Gastroesophageal sphincter (tissue), 4 donors: ENCODE measurements around the gene WNT9A. TPM values are rescaled to one million over a fixed set of nuclear protein-coding genes. Genes with fewer than 3 reads are reported as not detected.

Source experiments
- ATAC-seq: fragments of 150-250 bp; one replicate; pipeline ENCODE4 v1.9.1; 2016; ENCODE audit warnings: mild to moderate bottlenecking, moderate library complexity
- H3K27ac ChIP-seq, 4 donors: fragments of 200-600 bp; sonication (generic) in 3 of 4; 1 replicate in 3 of 4; 2 replicates in 1 of 4; pipeline ENCODE4 v1.5.1; 2016 to 2019
- H3K27me3 ChIP-seq: fragments of 200-600 bp; sonication (generic); one replicate; pipeline ENCODE4 v1.5.1; 2019
- H3K36me3 ChIP-seq, 2 donors: fragments of 200-600 bp; sonication (generic); one replicate each; pipeline ENCODE4 v1.5.1; 2019; ENCODE audit warnings: control low read depth in 1 of 2
- H3K4me1 ChIP-seq, 3 donors: fragments of 200-600 bp; sonication (generic); 1 replicate in 2 of 3; 2 replicates in 1 of 3; pipeline ENCODE4 v1.5.1; 2016 to 2019; ENCODE audit warnings: control low read depth in 2 of 3
- H3K4me3 ChIP-seq, 2 donors: fragments of 200-600 bp; sonication (generic); one replicate each; pipeline ENCODE4 v1.5.1; 2019; ENCODE audit warnings: mild to moderate bottlenecking in 1 of 2, moderate library complexity in 1 of 2
- H3K9me3 ChIP-seq, 3 donors: fragments of 200-600 bp; sonication (generic); one replicate each; pipeline ENCODE4 v1.5.1; 2017 to 2019; ENCODE audit warnings: control low read depth in 2 of 3
- EP300 ChIP-seq: sonication (generic); formaldehyde crosslinking; IDR thresholded peaks from one replicate; pipeline ENCODE4 v1.6.1; 2017; ENCODE audit warnings: antibody characterized with exemption, mild to moderate bottlenecking
- POLR2A ChIP-seq, 2 donors: fragments of 450-650 bp; IDR thresholded peaks; one replicate each; pipeline ENCODE4 v1.6.1; 2017; ENCODE audit warnings: antibody characterized with exemption in 2 of 2, mild to moderate bottlenecking in 2 of 2, moderate library complexity in 1 of 2
- POLR2AphosphoS5 ChIP-seq: sonication (generic); formaldehyde crosslinking; IDR thresholded peaks from one replicate; pipeline ENCODE4 v1.6.1; 2017; ENCODE audit warnings: antibody characterized with exemption
- WGBS, 2 donors: methylation state at CpG; one replicate each; pipeline ENCODE4 v1.1.5; 2018; ENCODE audit warnings: low coverage in 1 of 2; 5-methylcytosine and 5-hydroxymethylcytosine counted together
- total RNA-seq, 4 donors: library from RNA; depleted of rRNA; stranded (reverse); fragments of >200 nt; gene quantifications; one replicate each; pipeline ENCODE4 v1.1.0, GENCODE V29; 2016
- TF ChIP-seq, protein P1 (sequence below), 4 experiments: fragments of 200-600 bp in 2 of 4; fragments of 450-650 bp in 2 of 4; sonication (generic) in 1 of 4; IDR thresholded peaks; one replicate each; pipeline ENCODE4 v1.5.1; 2017 to 2019; ENCODE audit warnings: antibody characterized with exemption in 4 of 4, mild to moderate bottlenecking in 2 of 4, moderate library complexity in 2 of 4

The WNT9A gene
- total RNA-seq, 4 donors from 2014 or later, result 5.4 to 14.0 (median 6.6) TPM

DNA sequence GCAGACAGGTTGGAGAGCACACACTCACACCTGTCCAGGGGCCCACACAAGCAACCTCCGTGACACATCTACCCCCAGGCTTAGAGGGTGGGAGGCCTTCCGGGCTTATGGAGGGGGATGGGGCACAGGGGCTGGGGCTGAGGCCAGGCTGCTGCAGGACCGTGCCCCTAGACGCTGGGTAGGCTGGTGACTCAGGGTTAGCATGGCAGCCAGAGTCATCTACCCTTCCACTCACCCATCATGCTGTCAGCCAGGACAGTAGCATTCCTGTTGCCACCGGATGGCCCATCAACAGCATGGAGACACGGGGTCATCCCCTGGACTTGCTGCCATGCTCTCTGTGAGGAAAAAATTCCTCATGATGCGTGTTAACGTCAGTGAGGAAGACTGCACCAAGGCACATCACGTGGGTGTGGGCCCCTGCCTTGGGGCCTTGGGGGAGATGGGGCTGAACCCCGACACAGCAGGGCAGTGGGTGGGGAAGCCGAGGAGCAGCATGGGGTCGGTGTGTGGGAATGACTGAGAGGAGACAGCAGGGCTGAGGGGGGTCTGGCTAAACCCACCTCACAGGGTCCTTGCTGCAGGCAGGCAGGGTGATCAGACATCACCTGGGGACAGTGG is 52.8 kb downstream of the WNT9A start:
- ATAC-seq, result no peak
- Histone ChIP-seq H3K4me1 (peaks cover 0 to 8% (median 0%) of the 10 kb centered on the region in 3 donors), H3K27me3 (no peaks in the 10 kb centered on the region), H3K36me3 (no peaks in the 10 kb centered on the region), H3K9me3 (no peaks in the 10 kb centered on the region), H3K4me3 (no peak overlapping the region), H3K27ac (no peak overlapping the region)
- WGBS, 2 donors, result 93% methylated on average over 4 of the region's 12 CpGs; no CpG with 5 or more reads in 1 of the 2 donors
- TF ChIP-seq EP300 (no peak), POLR2A (IDR thresholded peaks at IDR 0.05) (no peak), POLR2AphosphoS5 (no peak)
- TF ChIP-seq, protein P1, sequence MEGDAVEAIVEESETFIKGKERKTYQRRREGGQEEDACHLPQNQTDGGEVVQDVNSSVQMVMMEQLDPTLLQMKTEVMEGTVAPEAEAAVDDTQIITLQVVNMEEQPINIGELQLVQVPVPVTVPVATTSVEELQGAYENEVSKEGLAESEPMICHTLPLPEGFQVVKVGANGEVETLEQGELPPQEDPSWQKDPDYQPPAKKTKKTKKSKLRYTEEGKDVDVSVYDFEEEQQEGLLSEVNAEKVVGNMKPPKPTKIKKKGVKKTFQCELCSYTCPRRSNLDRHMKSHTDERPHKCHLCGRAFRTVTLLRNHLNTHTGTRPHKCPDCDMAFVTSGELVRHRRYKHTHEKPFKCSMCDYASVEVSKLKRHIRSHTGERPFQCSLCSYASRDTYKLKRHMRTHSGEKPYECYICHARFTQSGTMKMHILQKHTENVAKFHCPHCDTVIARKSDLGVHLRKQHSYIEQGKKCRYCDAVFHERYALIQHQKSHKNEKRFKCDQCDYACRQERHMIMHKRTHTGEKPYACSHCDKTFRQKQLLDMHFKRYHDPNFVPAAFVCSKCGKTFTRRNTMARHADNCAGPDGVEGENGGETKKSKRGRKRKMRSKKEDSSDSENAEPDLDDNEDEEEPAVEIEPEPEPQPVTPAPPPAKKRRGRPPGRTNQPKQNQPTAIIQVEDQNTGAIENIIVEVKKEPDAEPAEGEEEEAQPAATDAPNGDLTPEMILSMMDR (IDR thresholded peaks at IDR 0.05), result no peak

DNA sequence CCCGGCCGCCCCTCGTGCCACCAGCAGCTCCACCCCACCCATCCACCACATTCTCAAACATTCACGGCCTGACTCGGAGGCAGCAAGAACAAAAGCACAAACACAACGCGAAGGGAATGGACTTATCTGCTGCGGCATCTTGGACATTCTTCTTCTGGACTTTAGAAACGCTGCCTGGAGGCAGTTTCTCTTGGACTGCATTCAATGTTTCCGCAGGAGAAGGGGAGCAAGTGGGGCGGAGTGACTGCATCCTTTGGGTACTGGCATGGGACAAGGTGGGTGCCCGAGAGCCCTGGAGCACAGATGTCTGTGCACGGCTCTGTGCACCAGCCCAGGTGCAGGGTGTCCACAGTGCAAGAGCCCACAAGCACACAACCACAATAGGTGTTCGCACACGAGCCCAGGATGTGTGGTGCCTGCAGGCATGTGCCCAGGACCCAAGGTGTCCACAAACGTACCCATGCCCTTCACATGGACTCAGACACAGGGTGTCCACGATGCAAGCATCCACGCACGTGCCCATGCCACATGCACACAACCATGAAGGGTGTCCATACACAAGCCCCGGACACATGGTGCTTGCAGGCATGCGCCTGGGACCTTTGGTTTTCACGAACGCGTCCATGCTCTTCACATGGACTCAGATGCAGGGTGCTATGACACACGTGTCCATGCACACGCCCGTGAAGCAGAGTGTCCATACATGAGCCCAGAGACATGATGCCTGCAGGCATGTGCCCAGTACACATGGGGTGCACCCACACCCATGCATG is 53.6 kb downstream of the WNT9A start:
- no peak for ATAC-seq
- peaks cover 0 to 8% (median 0%) of the 10 kb centered on the region in 3 donors for H3K4me1 ChIP-seq
- no peak overlapping the region for H3K4me3 ChIP-seq
- H3K27ac ChIP-seq, result no peak overlapping the region
- no peaks in the 10 kb centered on the region for H3K36me3 ChIP-seq
- H3K9me3 ChIP-seq, result no peaks in the 10 kb centered on the region
- H3K27me3 ChIP-seq, result no peaks in the 10 kb centered on the region
- 70 to 87% methylated on average over 6 to 10 of the region's 27 CpGs for WGBS, 2 donors
- TF ChIP-seq, protein P1 (IDR thresholded peaks at IDR 0.05), result no peak
- TF ChIP-seq POLR2AphosphoS5 (no peak), EP300 (no peak), POLR2A (IDR thresholded peaks at IDR 0.05) (no peak)

DNA sequence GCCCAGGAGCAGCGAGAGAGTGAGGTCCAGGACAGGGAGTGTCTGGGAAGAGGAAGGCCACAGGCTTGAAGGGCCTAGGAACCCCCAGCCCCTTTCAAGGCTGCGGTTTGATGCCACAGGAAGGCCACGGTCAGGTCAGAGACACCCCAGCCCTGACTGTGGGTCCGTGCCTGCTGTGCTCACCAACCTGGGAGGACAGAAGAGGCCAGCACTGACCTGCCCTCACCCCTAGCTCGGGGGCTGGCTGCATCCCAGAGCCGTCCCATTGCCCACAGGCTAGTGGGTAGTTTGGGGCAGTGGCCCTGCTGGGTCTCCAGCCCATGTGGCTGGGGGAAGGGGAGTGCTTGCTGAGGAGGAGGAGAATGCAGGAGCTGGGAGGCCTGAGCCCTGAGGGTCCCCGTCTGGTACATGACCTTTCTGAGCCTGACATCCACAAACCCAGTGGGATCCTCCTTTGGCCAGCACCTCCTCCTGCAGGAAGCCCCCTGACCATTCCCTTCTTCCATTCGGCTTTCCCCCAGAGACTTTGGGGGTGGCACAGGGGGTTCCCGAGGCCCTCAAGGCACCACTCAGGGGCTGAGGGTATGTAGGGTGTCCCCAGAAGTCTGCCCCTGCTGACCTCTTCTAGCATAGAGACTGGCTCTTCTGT is 54.3 kb downstream of the WNT9A start:
- no peak for TF ChIP-seq EP300
- TF ChIP-seq, protein P1 (IDR thresholded peaks at IDR 0.05), result no peak
- TF ChIP-seq POLR2A (IDR thresholded peaks at IDR 0.05), result no peak
- no peak for TF ChIP-seq POLR2AphosphoS5
- peaks cover 0 to 8% (median 0%) of the 10 kb centered on the region in 3 donors for H3K4me1 ChIP-seq
- no peaks in the 10 kb centered on the region for H3K27me3 ChIP-seq
- no peak for ATAC-seq
- H3K4me3 ChIP-seq, result no peak overlapping the region
- H3K36me3 ChIP-seq, result no peaks in the 10 kb centered on the region
- WGBS, 2 donors, result 88% methylated on average over 3 of the region's 9 CpGs; no CpG with 5 or more reads in 1 of the 2 donors
- no peaks in the 10 kb centered on the region for H3K9me3 ChIP-seq
- H3K27ac ChIP-seq, result no peak overlapping the region

DNA sequence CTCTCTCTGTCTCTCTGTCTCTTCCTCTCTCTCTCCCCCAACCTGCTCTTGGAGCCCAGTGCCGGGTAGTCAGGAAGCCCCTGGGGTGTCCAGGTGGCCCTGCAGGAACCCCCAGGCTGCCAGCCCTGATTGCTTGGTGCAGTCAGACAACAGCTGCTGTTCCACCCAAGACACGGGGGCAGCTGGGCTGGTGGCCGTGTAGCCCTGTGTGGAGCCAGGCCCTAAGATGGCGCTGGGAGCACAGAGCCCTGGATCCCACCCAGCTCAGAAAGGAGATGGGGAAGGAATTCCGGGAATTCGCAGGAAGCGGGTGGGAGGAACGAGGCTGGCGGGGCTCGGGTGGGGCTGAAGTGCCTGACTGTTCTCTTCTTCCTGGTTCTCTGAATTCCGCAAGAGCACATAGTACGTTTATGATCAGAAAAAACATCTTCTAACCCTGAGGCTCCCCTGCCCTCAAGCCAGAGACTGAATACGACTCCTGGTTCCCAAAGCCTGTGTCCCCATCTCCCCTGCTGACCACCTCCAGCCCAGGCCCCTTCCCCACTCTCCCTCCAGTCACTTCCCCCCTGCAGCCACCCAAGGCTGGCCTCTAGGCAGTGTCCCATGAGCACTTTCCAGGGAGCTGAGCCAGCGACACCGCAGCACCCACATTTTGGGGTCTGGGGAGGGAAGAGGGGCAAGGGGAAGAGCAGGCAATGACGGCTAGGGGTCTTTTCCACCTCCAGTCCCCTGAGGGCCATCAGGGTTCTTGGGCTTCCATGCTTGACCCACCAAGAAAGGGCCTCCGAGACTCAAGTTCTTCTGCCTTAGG is 55.0 kb downstream of the WNT9A start:
- no peaks in the 10 kb centered on the region for H3K36me3 ChIP-seq
- no peaks in the 10 kb centered on the region for H3K27me3 ChIP-seq
- H3K27ac ChIP-seq, result no peak overlapping the region
- no peak overlapping the region for H3K4me3 ChIP-seq
- H3K9me3 ChIP-seq, result no peaks in the 10 kb centered on the region
- TF ChIP-seq EP300 (no peak), POLR2AphosphoS5 (no peak), POLR2A (IDR thresholded peaks at IDR 0.05) (no peak)
- TF ChIP-seq, protein P1 (IDR thresholded peaks at IDR 0.05), result no peak
- 74% methylated on average over 6 of the region's 17 CpGs; no CpG with 5 or more reads in 1 of the 2 donors for WGBS, 2 donors
- ATAC-seq, result no peak
- H3K4me1 ChIP-seq, result peaks cover 0 to 8% (median 0%) of the 10 kb centered on the region in 3 donors
